D721Med (cell line): ENCODE results near the gene ZNF140.

Experiments used
- DNase-seq: peaks from one replicate; pipeline ENCODE4 v3.0.0; 2011; ENCODE audit warnings: low spot score; ENCODE audit not compliant: insufficient read length
- FAIRE-seq: peaks from 2 replicates; lab custom pipeline; 2011; peaks lifted over from hg19 to GRCh38; lab: Jason Lieb, UNC
- CTCF ChIP-seq: IDR thresholded peaks from 2 replicates; pipeline ENCODE4 v1.5.1; 2012; ENCODE audit warnings: mild to moderate bottlenecking, control low read depth; ENCODE audit not compliant: insufficient read depth; ENCODE audit errors: missing control alignments

Gene ZNF140

GRCh38 chr12:133080368-133081158, at the start of gene ZNF140:
ZNF140 (plus strand) TSS chr12:133080923; CDS start chr12:133081321, 398 bp downstream.
- TF ChIP-seq CTCF = peak; percentile 7
- DNase-seq = peak; percentile 30
- no peak for FAIRE-seq

- DNase-seq (peak; percentile 31), FAIRE-seq (no peak)
- TF ChIP-seq CTCF = no peak
Observed at GRCh38 chr12:133037207-133038005, 43.3 kb upstream of the ZNF140 start, which contains the start of gene ZNF84. ZNF84 (plus strand) TSS chr12:133037509; CDS start chr12:133041468, 3,959 bp downstream.

GRCh38 chr12:133038118-133038709, 42.5 kb upstream of the ZNF140 start:
- no peak for FAIRE-seq

GRCh38 chr12:133046698-133047097, 34.0 kb upstream of the ZNF140 start:
- FAIRE-seq (no peak), DNase-seq (no peak)
- no peak for TF ChIP-seq CTCF

More at GRCh38 chr12:133038118-133038709, 42.5 kb upstream of the ZNF140 start:
- DNase-seq = no peak
- TF ChIP-seq CTCF = no peak

GRCh38 chr12:133057446-133057845, 23.3 kb upstream of the ZNF140 start:
- DNase-seq (no peak), FAIRE-seq (no peak)
- no peak for TF ChIP-seq CTCF

GRCh38 chr12:133058203-133059113, 22.3 kb upstream of the ZNF140 start:
- DNase-seq = no peak
- no peak for TF ChIP-seq CTCF
- FAIRE-seq = no peak
